Coronary artery (tissue), 2 donors: ENCODE results near the gene LRRC46.

Source experiments
- DNase-seq: peaks from one replicate; pipeline ENCODE4 v3.0.0-alpha.2; 2017; ENCODE audit warnings: low spot score
- H3K27ac ChIP-seq, 2 donors: fragments of 200-600 bp; sonication (generic); one replicate each; pipeline ENCODE4 v1.5.1; 2016 to 2019
- H3K4me3 ChIP-seq: fragments of 200-600 bp; sonication (generic); 2 replicates; pipeline ENCODE4 v1.5.1; 2016; ENCODE audit warnings: mild to moderate bottlenecking, moderate library complexity
- TF ChIP-seq, protein P1 (sequence below): fragments of 200-600 bp; sonication (generic); IDR thresholded peaks from one replicate; pipeline ENCODE4 v1.5.1; 2019; ENCODE audit warnings: antibody characterized with exemption

The LRRC46 gene

DNA sequence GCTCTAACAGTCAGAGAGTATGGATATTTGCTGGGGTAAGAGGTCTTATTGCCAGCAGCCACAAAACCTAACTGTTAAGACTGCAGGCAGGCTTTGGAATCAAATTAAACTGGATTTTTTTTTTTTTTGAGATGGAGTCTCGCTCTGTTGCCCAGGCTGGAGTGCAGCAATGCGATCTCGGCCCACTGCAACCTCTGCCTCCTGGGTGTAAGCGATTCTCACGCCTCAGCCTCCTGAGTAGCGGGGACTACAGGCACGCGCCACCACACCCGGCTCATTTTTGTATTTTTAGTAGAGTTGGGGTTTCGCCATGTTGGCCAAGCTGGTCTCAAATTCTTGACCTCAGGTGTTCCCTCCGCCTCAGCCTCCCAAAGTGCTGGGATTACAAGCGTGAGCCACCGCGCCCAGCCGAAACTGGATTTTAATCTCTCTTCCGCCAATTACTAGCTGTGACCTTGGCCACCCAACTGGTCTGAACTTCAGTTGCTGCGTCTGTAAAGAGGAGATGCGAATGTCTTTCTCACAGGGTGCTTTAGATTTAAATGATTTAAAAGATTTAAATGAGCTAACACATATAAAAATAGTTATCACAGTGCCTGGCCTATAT is 971 bp upstream of the LRRC46 start:
- Histone ChIP-seq H3K4me3 (peak overlapping the region; percentile 74), H3K27ac (peak overlapping the region in 1 of 2 donors; percentile 80)
- TF ChIP-seq, protein P1, sequence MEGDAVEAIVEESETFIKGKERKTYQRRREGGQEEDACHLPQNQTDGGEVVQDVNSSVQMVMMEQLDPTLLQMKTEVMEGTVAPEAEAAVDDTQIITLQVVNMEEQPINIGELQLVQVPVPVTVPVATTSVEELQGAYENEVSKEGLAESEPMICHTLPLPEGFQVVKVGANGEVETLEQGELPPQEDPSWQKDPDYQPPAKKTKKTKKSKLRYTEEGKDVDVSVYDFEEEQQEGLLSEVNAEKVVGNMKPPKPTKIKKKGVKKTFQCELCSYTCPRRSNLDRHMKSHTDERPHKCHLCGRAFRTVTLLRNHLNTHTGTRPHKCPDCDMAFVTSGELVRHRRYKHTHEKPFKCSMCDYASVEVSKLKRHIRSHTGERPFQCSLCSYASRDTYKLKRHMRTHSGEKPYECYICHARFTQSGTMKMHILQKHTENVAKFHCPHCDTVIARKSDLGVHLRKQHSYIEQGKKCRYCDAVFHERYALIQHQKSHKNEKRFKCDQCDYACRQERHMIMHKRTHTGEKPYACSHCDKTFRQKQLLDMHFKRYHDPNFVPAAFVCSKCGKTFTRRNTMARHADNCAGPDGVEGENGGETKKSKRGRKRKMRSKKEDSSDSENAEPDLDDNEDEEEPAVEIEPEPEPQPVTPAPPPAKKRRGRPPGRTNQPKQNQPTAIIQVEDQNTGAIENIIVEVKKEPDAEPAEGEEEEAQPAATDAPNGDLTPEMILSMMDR: no peak
- no peak for DNase-seq

DNA sequence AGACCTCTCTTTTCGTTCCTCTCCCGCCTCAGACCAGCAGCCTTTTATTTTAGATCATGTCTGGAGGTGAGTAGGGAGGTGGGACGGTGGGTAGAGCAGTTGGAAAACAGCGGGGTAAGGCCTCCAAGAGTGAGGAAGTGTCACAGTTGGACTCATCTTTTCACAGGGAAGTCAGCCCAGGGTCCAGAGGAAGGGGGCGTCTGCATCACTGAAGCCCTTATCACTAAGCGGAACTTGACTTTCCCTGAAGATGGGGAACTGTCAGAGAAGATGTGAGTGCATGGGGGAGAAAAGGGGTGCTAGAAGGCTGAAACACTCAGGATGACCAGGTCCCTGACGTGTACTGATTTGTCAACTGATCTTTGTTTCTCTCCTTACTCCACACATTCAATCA is 461 bp downstream of the LRRC46 start:
- TF ChIP-seq, protein P1: no peak
- H3K4me3 ChIP-seq: peak overlapping the region; percentile 74
- no peak for DNase-seq
- peak overlapping the region; percentile 45 to 80 for H3K27ac ChIP-seq

DNA sequence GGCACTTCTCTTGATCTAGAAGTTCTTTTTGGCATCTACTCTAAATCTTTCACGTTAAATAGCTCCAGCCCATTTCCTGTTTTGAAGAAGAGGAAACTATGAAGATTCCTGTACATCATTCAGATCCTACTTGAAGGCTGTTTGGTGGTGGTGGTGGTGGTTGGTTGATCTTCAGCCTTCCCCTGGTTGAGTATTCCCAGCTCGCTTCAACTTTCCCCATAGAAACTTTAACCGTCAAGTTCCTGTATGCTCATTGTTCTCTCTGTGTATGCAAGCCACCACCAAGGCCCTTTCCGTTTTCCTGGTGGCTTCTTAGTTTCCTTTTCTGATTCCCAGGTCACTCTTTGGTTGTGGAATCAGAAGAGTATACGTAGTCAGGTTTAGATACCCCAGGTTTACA is 3.3 kb downstream of the LRRC46 start:
- TF ChIP-seq, protein P1: no peak
- Histone ChIP-seq H3K4me3 (no peak overlapping the region), H3K27ac (no peak overlapping the region)
- no peak for DNase-seq

DNA sequence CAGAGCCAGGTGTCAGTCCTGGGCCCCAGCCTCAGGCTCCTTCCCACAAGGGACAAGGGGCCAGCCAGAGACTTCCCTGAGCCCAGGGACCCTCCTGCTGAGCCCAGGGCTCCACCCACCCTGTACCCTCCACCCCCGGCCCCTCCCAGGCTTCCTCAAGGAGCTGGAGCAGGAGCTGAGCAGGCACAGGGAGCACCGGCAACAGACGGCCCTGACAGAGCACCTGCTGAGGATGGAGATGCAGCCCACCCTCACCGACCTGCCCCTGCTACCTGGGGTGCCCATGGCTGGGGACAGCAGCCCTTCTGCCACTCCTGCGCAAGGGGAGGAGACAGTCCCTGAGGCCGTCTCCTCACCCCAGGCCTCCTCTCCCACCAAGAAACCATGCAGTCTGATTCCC is 5.1 kb downstream of the LRRC46 start:
- Histone ChIP-seq H3K4me3 (no peak overlapping the region), H3K27ac (no peak overlapping the region)
- no peak for DNase-seq
- TF ChIP-seq, protein P1: no peak

DNA sequence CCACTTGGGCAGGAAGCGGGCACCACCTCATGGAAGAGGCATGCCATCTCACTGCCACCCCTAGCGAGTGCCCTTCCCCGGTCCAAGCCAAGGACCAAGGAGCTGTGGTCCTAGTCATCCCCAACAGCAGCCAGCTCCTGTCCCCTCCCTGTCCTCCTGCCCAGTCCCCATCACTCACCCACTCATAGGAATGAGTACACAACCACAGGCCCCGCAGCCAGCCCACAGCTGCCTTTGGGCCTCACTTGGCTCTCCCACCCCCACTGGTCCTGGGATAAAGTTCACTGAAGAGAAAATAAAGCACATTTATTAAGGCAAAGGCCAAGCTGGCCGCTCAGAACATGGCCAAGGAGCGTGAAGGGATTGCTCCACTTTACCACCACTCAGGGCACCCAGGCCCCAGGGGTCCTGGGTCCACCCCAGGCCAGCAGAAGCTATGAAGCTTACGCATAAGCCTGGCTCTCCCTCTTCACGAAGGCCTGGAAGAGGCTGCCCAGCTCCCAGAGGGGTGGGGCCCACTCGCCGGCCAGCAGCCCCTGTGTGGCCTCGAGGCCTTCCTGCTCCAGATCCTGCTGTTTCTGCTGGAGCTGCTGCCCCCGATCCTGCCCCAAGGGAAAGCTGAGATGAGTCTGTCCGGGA is 6.0 kb downstream of the LRRC46 start:
- no peak for DNase-seq
- Histone ChIP-seq H3K4me3 (no peak overlapping the region), H3K27ac (peak overlapping the region in 1 of 2 donors; percentile 13)
- TF ChIP-seq, protein P1: no peak

DNA sequence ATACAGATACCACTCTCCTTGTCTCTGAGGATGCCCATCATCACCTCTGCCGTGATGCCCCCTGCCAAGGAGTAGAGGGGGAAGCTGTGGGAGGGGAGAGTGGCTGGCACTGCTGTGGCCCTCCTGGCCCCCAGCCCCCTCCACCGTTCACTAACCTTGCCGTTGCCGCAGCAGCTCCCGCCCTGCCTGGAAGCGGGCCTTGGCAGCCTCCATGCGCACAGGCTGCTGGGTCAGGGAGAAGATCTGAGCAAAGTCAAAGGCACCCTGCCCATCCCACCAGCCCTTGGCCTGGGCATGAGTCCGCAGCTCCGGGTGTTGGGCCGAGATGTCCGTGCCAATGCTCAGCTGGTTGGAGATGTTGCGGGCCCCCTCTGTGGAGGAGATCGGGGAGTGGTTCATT is 7.2 kb downstream of the LRRC46 start:
- TF ChIP-seq, protein P1: no peak
- peak overlapping the region in 1 of 2 donors; percentile 13 for H3K27ac ChIP-seq
- H3K4me3 ChIP-seq: no peak overlapping the region
- DNase-seq: no peak

DNA sequence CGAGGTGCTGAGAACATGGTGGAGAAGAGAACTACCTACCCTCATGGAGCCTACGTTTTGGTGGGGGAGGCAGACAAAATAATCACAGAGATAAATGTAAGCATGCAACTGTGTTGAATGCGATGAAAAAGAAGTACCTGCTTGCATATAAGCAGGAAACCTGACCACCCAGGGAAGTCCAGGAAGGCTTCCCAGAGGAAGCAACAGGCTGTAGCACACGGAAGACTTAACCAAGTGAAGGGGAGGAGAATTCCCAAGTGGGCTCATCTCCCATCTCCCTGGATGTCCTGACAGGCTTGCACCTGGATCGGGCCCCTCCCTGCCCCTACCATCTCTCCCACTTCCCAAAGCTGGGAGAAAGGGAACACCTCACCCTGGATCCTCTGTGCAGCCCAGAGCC is 7.6 kb downstream of the LRRC46 start:
- no peak for DNase-seq
- H3K4me3 ChIP-seq: no peak overlapping the region
- no peak overlapping the region for H3K27ac ChIP-seq
- TF ChIP-seq, protein P1: no peak
